GM21786 (cell line): ENCODE measurements around the gene URM1.
A peak's percentile ranks its signal among the peaks of the same experiment; 100 is the strongest.
"Not testable (repeated sequence)": the region's sequence is repeated elsewhere in the genome, so short reads cannot be mapped to it uniquely, and the experiment has no call there.

Source experiments
- ATAC-seq: cut with Tn5 transposase; IDR thresholded peaks from one replicate; pipeline ENCODE4 v1.9.1; 2021; ENCODE audit not compliant: unreplicated experiment

The URM1 gene

DNA sequence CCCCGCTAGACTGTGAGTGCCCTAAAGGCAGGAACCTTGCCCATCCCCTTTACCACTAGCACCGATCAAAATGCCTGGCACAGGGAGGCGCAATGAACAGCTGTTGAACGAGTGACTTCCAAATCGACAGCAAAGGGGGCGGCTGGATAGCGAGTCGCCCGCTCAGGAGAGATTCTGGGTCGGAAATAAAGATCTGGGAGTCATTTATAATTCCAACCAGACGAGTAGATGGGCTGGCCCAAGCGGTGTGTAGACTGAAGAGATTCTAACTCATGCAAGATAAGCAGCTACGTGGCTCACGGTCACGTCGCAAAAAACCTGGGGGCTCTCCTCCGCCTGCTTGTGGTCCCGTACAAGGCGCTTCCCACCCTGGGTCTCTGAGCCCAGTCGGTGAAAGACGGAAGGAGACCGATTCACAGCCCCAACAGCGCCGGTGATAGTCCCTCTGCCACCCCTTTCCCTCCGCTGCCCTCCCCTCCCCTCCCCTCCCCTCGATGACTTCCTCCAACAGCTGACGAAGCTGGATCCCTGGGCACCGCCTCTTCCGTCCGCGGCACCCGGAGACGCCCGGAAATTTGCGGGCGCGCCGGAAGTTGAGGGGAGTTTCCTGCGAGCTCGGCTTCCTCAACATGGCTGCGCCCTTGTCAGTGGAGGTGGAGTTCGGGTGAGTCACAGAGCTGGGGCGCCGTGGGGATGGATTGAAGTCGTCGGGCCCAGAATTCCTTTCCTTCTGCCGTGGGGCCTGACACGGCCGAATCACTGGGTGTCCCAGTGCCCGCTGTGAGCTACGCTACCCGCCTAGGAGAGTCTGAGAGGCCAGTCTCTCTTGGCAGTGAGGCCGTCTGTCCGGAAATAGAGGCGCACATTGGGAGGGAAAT lies at the start of gene URM1:
Gene URM1, plus strand, starts transcription at position 623 of the 878 bp plus-strand sequence. Its CDS starts 7 bp downstream, at position 630.
- peak; percentile 93 for ATAC-seq

DNA sequence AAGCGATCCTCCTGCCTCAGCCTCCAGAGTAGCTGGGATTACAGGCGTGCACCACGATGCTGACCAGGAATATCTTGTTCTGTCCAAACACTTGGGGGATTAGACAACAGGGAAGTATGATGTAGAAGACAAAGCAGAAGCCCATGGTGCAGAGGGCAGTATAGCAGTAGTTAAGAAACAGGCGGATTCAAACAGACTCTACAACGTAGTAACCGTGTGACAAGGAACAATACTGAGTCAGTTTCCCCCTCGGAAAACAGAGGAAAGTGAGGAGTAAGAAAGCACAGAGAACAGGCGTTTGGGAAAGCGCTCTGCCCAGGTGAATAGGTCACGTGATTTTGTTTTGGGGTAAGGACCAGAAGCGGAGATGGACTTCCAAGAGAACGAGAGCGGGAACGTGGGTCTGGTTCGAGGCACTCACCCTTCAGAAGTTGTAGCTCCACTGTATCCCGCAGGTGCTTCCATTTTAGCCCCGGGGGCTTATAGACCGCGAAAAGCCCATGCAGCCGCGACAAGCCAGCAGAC lies 49.2 kb upstream of the URM1 start:
- peak; percentile 7 for ATAC-seq

DNA sequence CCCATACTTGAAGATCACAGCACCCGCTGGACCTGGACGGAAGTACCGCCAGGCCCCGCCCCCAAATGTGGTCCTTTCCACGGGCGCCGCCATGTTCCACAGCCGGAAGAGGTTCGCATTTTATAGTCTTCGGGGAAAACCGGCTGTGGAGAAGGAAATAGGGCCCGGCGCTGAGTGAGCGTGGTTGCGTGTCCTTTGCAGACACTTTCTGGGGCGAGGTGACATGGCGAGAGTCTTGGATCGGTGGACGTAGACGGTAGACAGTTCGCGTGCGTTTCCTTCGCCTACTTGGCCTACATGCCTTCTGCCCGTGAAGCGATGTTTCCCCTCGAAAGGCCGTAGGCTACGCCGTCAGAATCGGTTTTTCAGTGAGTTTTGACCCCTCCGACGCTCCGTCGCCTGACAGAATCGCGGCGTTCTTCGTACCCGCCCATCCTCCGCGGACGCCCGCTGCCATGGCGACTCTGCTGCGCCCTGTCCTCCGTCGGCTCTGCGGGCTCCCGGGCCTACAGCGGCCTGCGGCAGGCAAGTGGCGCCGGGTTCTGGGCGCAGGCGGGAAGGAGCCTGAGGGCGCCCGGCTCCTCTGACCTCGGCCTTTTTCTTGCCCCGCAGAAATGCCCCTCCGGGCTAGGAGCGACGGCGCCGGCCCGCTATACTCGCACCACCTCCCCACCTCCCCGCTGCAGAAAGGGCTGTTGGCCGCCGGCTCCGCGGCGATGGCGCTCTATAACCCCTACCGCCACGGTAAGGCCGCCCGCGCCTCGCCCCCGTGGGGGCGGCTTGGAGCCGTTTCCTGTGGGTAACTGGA lies 48.6 kb upstream of the URM1 start, which contains the start of the genes COQ4 and TRUB2:
Gene COQ4, plus strand, starts transcription at position 436 of the 808 bp plus-strand sequence. Its CDS starts 20 bp downstream, at position 456.
Gene TRUB2, minus strand, starts transcription at position 44 of the 808 bp plus-strand sequence. Its CDS starts 39 bp downstream, at position 5.
- peak; percentile 80 for ATAC-seq

DNA sequence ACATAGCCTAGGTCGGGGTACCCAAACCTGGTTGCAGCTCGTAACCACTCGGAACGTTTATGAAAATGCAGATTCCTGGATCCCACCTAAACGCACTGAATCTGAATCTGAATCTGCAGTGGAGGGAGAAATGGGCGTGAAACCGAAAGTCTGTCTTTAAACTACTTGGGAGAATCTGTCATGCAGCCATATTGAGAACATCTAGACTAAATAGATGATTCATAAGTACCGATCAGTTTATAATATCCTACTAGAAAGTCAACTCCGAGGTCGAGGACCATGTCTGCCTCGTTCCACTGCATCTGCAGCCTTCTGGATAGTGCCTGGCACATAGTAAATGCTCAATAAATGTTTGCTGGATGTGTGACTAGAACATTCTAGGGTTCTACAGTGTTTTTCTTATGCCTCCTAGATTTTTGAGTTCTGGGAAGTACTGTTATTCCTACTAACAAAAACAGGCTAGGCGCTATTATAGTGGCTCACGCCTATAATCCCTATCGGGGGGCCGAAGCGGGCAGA lies 47.9 kb upstream of the URM1 start:
- ATAC-seq: no peak

DNA sequence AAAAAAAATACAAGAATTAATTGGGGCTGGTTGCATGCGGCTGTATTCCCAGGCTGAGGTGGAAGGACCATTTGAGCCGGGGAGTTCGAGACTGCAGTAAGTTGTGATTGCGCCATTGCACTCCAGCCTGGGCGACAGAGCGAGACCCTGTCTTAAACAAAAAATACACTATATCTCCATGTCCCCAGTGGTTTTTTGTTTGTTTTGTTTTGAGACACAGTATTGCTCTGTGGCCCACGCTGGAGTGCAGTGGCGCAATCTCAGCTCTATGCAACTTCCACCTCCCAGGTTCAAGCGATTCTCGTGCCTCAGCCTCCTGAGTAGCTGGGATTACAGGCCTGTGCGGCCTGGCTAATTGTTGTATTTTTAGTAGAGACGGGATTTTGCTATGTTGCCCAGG lies 47.4 kb upstream of the URM1 start:
- no peak for ATAC-seq

- no peak for ATAC-seq
These were observed 46.8 kb upstream of the URM1 start for GRCh38 chr9:128324401-128324800.

DNA sequence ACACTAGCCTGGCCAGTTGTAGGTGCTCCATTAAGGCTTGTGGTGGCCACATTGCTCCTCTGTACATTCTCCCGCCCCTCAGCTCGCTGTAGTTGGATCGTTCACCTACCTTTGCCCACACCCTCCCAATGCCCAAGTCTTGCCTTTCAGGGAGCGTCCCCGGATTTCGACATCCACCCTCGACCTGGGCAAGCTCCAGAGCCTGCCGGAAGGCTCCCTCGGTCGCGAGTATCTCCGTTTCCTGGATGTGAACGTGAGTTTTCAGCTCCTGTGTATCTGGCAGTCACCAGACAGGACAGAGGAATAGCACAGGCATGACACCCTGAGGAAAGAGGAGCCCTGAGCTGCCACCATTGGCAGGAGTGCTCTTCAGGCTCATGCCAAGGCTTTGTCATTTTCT lies 45.5 kb upstream of the URM1 start:
- ATAC-seq: no peak

GRCh38 chr9:128333451-128333869 lies 37.7 kb upstream of the URM1 start:
- no peak for ATAC-seq

GRCh38 chr9:128335161-128335560 lies 36.0 kb upstream of the URM1 start:
- ATAC-seq: no peak

DNA sequence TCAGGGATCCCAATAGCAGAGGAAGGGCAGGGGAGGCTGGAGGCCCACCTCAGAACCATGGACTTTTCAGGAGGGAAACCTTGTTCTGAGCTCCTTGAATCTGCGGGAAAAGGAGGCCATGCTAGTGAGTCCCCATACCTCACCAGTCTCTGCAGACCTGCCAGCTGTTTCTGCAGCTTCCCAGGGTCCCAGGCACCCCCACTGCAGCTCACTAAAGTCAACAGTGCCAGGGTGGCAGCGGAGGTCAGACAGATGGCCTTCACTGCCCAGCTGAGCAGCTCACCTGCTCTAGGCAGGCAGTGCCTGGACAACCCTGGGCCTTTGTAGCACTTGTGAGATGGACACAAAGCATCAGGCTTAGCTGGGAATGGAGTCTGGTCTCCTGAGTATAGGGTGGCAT lies 35.3 kb upstream of the URM1 start:
- no peak for ATAC-seq

DNA sequence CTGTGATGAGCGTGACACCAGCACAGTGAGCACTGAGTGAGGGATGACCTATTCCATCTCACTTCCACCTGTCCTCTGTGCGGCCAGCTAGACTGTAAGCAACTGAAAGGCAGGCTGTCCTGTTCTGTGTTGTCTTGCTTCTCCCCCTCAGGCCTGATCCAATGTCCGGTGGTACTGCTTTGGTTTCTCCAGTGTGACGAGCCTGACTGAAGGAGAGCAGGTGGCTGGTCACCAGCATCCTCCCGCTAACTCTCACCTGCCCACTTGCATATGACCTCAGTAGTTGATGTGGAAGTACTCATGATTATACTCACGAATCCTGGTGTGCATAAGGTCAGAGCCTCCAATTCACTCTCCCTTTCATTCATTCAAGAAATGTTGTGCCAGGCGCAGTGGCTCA lies 33.2 kb upstream of the URM1 start:
- ATAC-seq: no peak

GRCh38 chr9:128338852-128339614 lies 32.1 kb upstream of the URM1 start:
- ATAC-seq: not testable (repeated sequence)

DNA sequence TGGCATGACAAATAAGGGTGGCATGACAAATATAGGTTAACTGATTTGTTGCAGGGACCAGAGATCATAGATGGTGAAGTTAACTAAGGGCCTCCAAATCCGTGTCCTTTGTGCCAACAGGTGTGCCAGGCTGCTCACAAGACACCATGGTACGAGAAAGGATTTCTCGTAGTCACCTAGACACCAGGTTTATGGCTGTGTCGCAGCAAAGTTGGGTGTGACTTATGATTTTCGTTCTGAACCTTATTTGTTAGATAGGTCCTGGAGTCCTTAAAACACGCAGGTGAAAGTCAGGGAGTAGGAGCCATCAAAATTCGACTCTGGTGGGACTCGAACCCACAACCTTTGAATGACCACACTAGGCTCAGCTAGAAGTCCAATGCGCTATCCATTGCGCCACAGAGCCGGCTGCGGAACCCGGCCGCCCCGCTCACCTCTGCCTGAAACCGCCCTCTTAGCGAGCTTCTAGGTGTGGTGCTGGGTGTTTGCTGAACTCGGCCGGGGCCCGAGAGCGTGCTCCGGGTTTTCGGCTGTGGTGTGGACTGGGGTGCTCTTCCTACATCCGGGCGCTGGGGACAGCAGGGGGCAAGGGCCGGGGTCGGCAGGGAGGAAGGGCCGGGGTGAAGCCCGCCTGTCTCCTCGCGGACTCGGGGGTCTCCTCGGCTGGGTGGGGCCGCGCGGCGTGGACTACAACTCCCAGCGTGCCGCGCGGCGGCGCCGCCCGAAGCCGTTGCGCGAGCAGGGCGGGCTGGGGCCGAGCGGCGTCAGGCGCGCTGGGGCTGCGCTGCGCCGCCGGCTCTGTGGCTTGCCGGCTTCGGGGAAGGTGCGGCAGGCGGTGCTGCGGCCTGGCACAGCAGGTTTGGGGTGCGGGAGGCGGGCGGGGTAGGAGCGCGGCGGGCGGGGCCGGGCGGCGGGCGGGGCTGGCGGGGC lies 31.1 kb upstream of the URM1 start, which contains the start of gene SLC27A4:
Gene SLC27A4, plus strand, starts transcription at position 767 of the 930 bp plus-strand sequence. CDS start 2,606 bp downstream, outside the sequence.
- ATAC-seq: peak; percentile 83

- ATAC-seq: peak; percentile 24
These were observed 30.3 kb upstream of the URM1 start for GRCh38 chr9:128340691-128341434.

DNA sequence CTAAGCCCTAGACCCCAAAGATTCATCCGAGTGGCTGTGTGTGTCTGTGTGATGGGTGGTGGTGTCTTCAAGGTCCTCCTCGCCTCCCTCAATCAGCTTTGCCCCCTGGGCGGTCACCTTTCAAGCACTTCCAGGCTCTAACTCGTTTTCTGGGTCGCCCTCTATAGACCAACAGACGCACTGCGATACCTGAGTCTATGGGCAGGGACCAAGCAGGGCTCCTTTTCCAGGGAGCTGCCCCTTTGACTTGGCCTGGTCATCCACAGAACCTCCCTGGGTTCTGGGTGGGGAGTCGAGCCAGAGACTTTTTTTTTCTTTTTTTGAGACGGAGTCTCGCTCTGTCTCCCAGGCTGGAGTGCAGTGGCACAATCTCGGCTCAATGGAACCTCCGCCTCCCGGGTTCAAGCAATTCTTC lies 29.7 kb upstream of the URM1 start:
- peak; percentile 49 for ATAC-seq

- no peak for ATAC-seq
These were observed 28.0 kb upstream of the URM1 start for GRCh38 chr9:128342971-128343680.

DNA sequence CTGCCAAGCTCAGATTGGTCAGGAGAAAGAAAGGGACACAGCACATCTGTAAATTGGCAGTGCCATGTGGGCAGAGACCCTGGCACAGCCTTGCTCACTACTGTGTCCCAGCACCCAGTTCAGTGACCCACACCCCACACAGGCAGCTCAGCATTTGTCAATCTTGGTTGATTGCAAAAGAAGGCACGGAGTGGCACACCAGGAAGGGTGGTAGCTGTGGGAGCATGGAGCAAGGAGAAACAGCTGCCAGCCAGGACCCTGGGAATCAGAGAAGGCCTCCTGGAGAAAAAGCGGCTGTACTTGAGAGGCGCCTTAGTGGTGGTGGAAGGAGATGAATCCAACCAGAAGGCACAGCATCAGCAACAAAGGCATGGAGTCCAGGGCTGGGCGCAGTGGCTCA lies 27.3 kb upstream of the URM1 start:
- no peak for ATAC-seq
